Measurements from ENCODE around the gene NLK. TPM values are rescaled to one million over a fixed set of nuclear protein-coding genes. Genes with fewer than 3 reads are reported as not detected.

NLK gene
- total and polyA plus RNA-seq, 2 of the 13 experiments (the other 11 are each of a cell fraction or from before 2014, with no cell fraction given): 13.4 to 14.6 TPM

- TF ChIP-seq, protein P1, sequence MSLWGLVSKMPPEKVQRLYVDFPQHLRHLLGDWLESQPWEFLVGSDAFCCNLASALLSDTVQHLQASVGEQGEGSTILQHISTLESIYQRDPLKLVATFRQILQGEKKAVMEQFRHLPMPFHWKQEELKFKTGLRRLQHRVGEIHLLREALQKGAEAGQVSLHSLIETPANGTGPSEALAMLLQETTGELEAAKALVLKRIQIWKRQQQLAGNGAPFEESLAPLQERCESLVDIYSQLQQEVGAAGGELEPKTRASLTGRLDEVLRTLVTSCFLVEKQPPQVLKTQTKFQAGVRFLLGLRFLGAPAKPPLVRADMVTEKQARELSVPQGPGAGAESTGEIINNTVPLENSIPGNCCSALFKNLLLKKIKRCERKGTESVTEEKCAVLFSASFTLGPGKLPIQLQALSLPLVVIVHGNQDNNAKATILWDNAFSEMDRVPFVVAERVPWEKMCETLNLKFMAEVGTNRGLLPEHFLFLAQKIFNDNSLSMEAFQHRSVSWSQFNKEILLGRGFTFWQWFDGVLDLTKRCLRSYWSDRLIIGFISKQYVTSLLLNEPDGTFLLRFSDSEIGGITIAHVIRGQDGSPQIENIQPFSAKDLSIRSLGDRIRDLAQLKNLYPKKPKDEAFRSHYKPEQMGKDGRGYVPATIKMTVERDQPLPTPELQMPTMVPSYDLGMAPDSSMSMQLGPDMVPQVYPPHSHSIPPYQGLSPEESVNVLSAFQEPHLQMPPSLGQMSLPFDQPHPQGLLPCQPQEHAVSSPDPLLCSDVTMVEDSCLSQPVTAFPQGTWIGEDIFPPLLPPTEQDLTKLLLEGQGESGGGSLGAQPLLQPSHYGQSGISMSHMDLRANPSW (CRISPR knock-in tag; IDR thresholded peaks at IDR 0.05; ENCODE audit: borderline replicate concordance): no peak
- TF ChIP-seq GTF3A (CRISPR knock-in tag; conservative IDR thresholded peaks at IDR 0.05) (no peak), MATR3 (CRISPR knock-in tag; IDR thresholded peaks at IDR 0.05) (no peak), STAT5B (CRISPR knock-in tag; IDR thresholded peaks at IDR 0.05) (no peak), ZBTB33 (CRISPR knock-in tag; IDR thresholded peaks at IDR 0.05) (no peak), ZNF619 (CRISPR knock-in tag; IDR thresholded peaks at IDR 0.05) (no peak), RXRB (CRISPR knock-in tag; IDR thresholded peaks at IDR 0.05; ENCODE audit: borderline replicate concordance) (no peak), FOXP1 (IDR thresholded peaks at IDR 0.05) (no peak), FOXP1 (CRISPR knock-in tag; IDR thresholded peaks at IDR 0.05) (no peak), ZBTB8A (CRISPR knock-in tag; IDR thresholded peaks at IDR 0.05; ENCODE audit: borderline replicate concordance, low read depth) (no peak), ZNF205 (CRISPR knock-in tag; IDR thresholded peaks at IDR 0.05) (no peak)
Measured at GRCh38 chr17:28069061-28069460, 26.6 kb downstream of the NLK start (continued).
